A549 (cell line): ENCODE data around the gene TP73. TPM values are rescaled to one million over a fixed set of nuclear protein-coding genes. Genes with fewer than 3 reads are reported as not detected.

Source experiments
- ATAC-seq, 2 experiments: fragments of 200-7000 bp in 1 of 2; fragments of >200 bp in 1 of 2; cut with Nextera tagmentation in 1 of 2; cut with Tn5 transposase in 1 of 2; 3 replicates each; pipeline versions ENCODE4 v1.8.0 to v1.9.1; 2018 to 2020; ENCODE audit warnings: mild to moderate bottlenecking in 1 of 2, moderate library complexity in 1 of 2
- CTCF ChIA-PET: fragments of 300-600 bp; sonication (Branson Sonifier 250); formaldehyde crosslinking; extraction: SDS; loops from one replicate; lab custom pipeline; 2021; ENCODE audit warnings: antibody characterized with exemption, inconsistent platforms; lab: Yijun Ruan, JAX
- POLR2A ChIA-PET: fragments of 350-600 bp; formaldehyde crosslinking; extraction: SDS; loops from one replicate; lab custom pipeline; 2021; ENCODE audit warnings: antibody characterized with exemption, inconsistent platforms; lab: Yijun Ruan, JAX
- DNase-seq, 2 experiments: peaks; one replicate each; pipeline versions ENCODE4 v3.0.0 to v3.0.0-alpha.2; 2011 to 2016; ENCODE audit warnings: low read depth in 1 of 2, low spot score in 1 of 2
- FAIRE-seq: peaks from 2 replicates; lab custom pipeline; 2011; peaks lifted over from hg19 to GRCh38; lab: Jason Lieb, UNC
- H3K27ac ChIP-seq, 2 experiments: fragments of >200 bp; sonication (Bioruptor Twin); formaldehyde crosslinking; 3 replicates each; pipeline ENCODE4 v1.5.1; 2016 to 2017
- H3K4me1 ChIP-seq: fragments of >200 bp; sonication (Bioruptor Twin); formaldehyde crosslinking; 3 replicates; pipeline ENCODE4 v1.6.1; 2016
- H3K4me2 ChIP-seq: fragments of >200 bp; sonication (Bioruptor Twin); formaldehyde crosslinking; 3 replicates; pipeline ENCODE4 v1.6.1; 2016
- H3K4me3 ChIP-seq: fragments of >200 bp; sonication (Bioruptor Twin); formaldehyde crosslinking; 3 replicates; pipeline ENCODE4 v1.5.1; 2016
- H3K9me3 ChIP-seq: fragments of >200 bp; sonication (Bioruptor Twin); formaldehyde crosslinking; 3 replicates; pipeline ENCODE4 v1.6.1; 2016
- CBX2 ChIP-seq: fragments of 200-600 bp; sonication (generic); IDR thresholded peaks from 2 replicates; pipeline ENCODE4 v1.6.1; 2016; ENCODE audit warnings: low read depth, mild to moderate bottlenecking, borderline replicate concordance
- CHD2 ChIP-seq: fragments of 150-350 bp; IDR thresholded peaks from 2 replicates; pipeline ENCODE4 v1.6.1; 2014; ENCODE audit warnings: low read length; ENCODE audit not compliant: partially characterized antibody
- FOSB ChIP-seq: fragments of 250-450 bp; sonication (Bioruptor Pico); IDR thresholded peaks from 2 replicates; pipeline ENCODE4 v1.5.0; 2020; ENCODE audit warnings: mild to moderate bottlenecking, moderate library complexity
- HDAC2 ChIP-seq: fragments of 200-600 bp; sonication (generic); IDR thresholded peaks from 2 replicates; pipeline ENCODE4 v1.6.1; 2016
- HOXB13 ChIP-seq: fragments of 250-450 bp; sonication (Bioruptor Pico); IDR thresholded peaks from 2 replicates; pipeline ENCODE4 v1.5.0; 2020; ENCODE audit warnings: low read depth, mild to moderate bottlenecking, moderate library complexity
- MYC ChIP-seq: IDR thresholded peaks from 2 replicates; pipeline ENCODE4 v1.6.1; 2012; ENCODE audit warnings: mild to moderate bottlenecking, inconsistent platforms, low read length, improper control_type of control experiment, borderline replicate concordance
- NPAS2 ChIP-seq: fragments of 250-450 bp; sonication (Bioruptor Pico); IDR thresholded peaks from 2 replicates; pipeline ENCODE4 v1.8.0; 2022; ENCODE audit warnings: mild to moderate bottlenecking, moderate library complexity, borderline replicate concordance
- RCOR1 ChIP-seq: fragments of 150-350 bp; IDR thresholded peaks from 2 replicates; pipeline ENCODE4 v1.6.1; 2014; ENCODE audit warnings: antibody characterized with exemption, low read length, low read depth
- RFX5 ChIP-seq: fragments of 450-650 bp; IDR thresholded peaks from 2 replicates; pipeline ENCODE4 v1.7.1; 2014; ENCODE audit warnings: antibody characterized with exemption, mild to moderate bottlenecking, moderate library complexity
- RNF2 ChIP-seq: fragments of 200-600 bp; sonication (generic); IDR thresholded peaks from 2 replicates; pipeline ENCODE4 v1.6.1; 2016; ENCODE audit warnings: low read depth, mild to moderate bottlenecking, antibody characterized with exemption, moderate library complexity, borderline replicate concordance
- SREBF2 ChIP-seq: fragments of 450-650 bp; IDR thresholded peaks from 2 replicates; pipeline ENCODE4 v1.6.1; 2014; ENCODE audit warnings: mild to moderate bottlenecking, moderate library complexity
- TFCP2L1 ChIP-seq: fragments of 250-450 bp; sonication (Bioruptor Pico); IDR thresholded peaks from 2 replicates; pipeline ENCODE4 v1.5.0; 2021; ENCODE audit warnings: mild to moderate bottlenecking
- ZSCAN20 ChIP-seq: fragments of 250-450 bp; sonication (Bioruptor Pico); IDR thresholded peaks from 2 replicates; pipeline ENCODE4 v1.8.0; 2022; ENCODE audit warnings: mild to moderate bottlenecking, moderate library complexity
- WGBS: methylation state at CpG from one replicate; pipeline ENCODE4 v1.1.6; 2017; ENCODE audit errors: missing lambda C conversion rate; 5-methylcytosine and 5-hydroxymethylcytosine counted together
- polyA plus RNA-seq, 4 experiments: library from polyadenylated mRNA; depleted of rRNA in 3 of 4; stranded (reverse); fragments of >200 nt; fragmentation: RNase III in 1 of 4; extraction: RNeasy Plus Mini Kit Qiagen cat#74134 plus additional on column Dnase treatment in 1 of 4; gene quantifications; 2 replicates in 3 of 4; 3 replicates in 1 of 4; pipeline ENCODE4 v1.2.3, GENCODE V29; 2011 to 2017
- TF ChIP-seq, protein P1 (sequence below): fragments of 150-350 bp; IDR thresholded peaks from 2 replicates; pipeline ENCODE4 v1.6.1; 2014; ENCODE audit warnings: low read depth, mild to moderate bottlenecking, low read length
- TF ChIP-seq, protein P2 (sequence below): fragments of 250-450 bp; sonication (Bioruptor Pico); IDR thresholded peaks from 2 replicates; pipeline ENCODE4 v1.5.0; 2020; ENCODE audit warnings: low read depth, mild to moderate bottlenecking, moderate library complexity
- TF ChIP-seq, protein P3 (sequence below): fragments of 450-650 bp; IDR thresholded peaks from 2 replicates; pipeline ENCODE4 v1.6.1; 2014; ENCODE audit warnings: antibody characterized with exemption
- TF ChIP-seq, protein P4 (sequence below): fragments of 200-600 bp; sonication (generic); IDR thresholded peaks from 2 replicates; pipeline ENCODE4 v1.6.1; 2016; ENCODE audit warnings: antibody characterized with exemption, mild to moderate bottlenecking, moderate library complexity

Gene TP73
- polyA plus RNA-seq, 2 of the 4 experiments (the other 2 are of a cell fraction) = 0.01 to 0.25 TPM

GRCh38 chr1:3692598-3692997, 40.3 kb downstream of the TP73 start:
- Histone ChIP-seq H3K4me2 (no peak overlapping the region), H3K4me3 (no peak overlapping the region), H3K9me3 (no peaks in the 10 kb centered on the region), H3K27ac (no peak overlapping the region), H3K4me1 (no peaks in the 10 kb centered on the region; the same call in 2 of the 3 replicates)
- FAIRE-seq (no peak), ATAC-seq (no peak), DNase-seq (no peak)
- TF ChIP-seq RNF2 (no peak), TFCP2L1 (CRISPR knock-in tag) (no peak), SREBF2 (no peak), RCOR1 (no peak), NPAS2 (CRISPR knock-in tag) (no peak), CHD2 (no peak)
- TF ChIP-seq, protein P1, sequence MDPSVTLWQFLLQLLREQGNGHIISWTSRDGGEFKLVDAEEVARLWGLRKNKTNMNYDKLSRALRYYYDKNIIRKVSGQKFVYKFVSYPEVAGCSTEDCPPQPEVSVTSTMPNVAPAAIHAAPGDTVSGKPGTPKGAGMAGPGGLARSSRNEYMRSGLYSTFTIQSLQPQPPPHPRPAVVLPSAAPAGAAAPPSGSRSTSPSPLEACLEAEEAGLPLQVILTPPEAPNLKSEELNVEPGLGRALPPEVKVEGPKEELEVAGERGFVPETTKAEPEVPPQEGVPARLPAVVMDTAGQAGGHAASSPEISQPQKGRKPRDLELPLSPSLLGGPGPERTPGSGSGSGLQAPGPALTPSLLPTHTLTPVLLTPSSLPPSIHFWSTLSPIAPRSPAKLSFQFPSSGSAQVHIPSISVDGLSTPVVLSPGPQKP = no peak
- TF ChIP-seq, protein P2, sequence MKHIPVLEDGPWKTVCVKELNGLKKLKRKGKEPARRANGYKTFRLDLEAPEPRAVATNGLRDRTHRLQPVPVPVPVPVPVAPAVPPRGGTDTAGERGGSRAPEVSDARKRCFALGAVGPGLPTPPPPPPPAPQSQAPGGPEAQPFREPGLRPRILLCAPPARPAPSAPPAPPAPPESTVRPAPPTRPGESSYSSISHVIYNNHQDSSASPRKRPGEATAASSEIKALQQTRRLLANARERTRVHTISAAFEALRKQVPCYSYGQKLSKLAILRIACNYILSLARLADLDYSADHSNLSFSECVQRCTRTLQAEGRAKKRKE (CRISPR knock-in tag) = no peak
- WGBS = no CpG with 5 or more reads among the region's 13 CpGs
- ChIA-PET CTCF (interaction anchor here (2.2 kb wide), 1 partner anchor 34 kb away, joined by 6 read pairs; no protein-coding TSS in a partner anchor), POLR2A (no interaction called here)

DNA sequence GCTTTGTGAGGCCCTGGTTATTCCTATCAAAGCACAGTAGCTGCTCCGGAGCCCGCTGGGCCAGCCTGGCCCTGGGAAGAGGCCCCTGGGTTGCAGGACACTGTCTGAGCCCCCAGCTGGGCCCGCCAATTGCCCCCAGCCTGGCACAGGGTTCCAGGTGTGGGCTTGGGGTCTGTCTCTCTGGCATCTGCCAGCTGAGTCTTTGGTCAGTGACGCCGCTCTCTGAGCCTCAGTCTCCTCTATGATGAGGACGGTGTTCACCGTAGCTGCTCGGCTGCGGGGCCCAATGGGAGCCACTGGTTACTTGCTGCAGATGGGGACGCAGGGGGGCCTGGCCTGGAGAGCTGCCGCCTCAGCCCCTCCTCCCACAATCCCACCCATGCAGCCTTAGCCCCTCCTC, 41.0 kb downstream of the TP73 start:
- Histone ChIP-seq H3K4me3 (no peak overlapping the region), H3K27ac (no peak overlapping the region), H3K9me3 (no peaks in the 10 kb centered on the region), H3K4me1 (no peaks in the 10 kb centered on the region; the same call in 2 of the 3 replicates), H3K4me2 (no peak overlapping the region)
- DNase-seq (no peak), ATAC-seq (no peak), FAIRE-seq (no peak)
- TF ChIP-seq, protein P2 (CRISPR knock-in tag) = no peak
- TF ChIP-seq, protein P3, sequence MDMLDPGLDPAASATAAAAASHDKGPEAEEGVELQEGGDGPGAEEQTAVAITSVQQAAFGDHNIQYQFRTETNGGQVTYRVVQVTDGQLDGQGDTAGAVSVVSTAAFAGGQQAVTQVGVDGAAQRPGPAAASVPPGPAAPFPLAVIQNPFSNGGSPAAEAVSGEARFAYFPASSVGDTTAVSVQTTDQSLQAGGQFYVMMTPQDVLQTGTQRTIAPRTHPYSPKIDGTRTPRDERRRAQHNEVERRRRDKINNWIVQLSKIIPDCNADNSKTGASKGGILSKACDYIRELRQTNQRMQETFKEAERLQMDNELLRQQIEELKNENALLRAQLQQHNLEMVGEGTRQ = no peak
- TF ChIP-seq FOSB (CRISPR knock-in tag) = no peak
- TF ChIP-seq, protein P4, sequence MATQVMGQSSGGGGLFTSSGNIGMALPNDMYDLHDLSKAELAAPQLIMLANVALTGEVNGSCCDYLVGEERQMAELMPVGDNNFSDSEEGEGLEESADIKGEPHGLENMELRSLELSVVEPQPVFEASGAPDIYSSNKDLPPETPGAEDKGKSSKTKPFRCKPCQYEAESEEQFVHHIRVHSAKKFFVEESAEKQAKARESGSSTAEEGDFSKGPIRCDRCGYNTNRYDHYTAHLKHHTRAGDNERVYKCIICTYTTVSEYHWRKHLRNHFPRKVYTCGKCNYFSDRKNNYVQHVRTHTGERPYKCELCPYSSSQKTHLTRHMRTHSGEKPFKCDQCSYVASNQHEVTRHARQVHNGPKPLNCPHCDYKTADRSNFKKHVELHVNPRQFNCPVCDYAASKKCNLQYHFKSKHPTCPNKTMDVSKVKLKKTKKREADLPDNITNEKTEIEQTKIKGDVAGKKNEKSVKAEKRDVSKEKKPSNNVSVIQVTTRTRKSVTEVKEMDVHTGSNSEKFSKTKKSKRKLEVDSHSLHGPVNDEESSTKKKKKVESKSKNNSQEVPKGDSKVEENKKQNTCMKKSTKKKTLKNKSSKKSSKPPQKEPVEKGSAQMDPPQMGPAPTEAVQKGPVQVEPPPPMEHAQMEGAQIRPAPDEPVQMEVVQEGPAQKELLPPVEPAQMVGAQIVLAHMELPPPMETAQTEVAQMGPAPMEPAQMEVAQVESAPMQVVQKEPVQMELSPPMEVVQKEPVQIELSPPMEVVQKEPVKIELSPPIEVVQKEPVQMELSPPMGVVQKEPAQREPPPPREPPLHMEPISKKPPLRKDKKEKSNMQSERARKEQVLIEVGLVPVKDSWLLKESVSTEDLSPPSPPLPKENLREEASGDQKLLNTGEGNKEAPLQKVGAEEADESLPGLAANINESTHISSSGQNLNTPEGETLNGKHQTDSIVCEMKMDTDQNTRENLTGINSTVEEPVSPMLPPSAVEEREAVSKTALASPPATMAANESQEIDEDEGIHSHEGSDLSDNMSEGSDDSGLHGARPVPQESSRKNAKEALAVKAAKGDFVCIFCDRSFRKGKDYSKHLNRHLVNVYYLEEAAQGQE = no peak
- TF ChIP-seq HDAC2 = no peak
- no peak for TF ChIP-seq CBX2
- no peak for TF ChIP-seq ZSCAN20 (CRISPR knock-in tag)
- TF ChIP-seq HOXB13 (CRISPR knock-in tag) = no peak
- TF ChIP-seq RFX5 = no peak
- no peak for TF ChIP-seq MYC
- ChIA-PET POLR2A (no interaction called here), CTCF (interaction anchor here (2.2 kb wide), 1 partner anchor 34 kb away, joined by 6 read pairs; no protein-coding TSS in a partner anchor)
- WGBS = 54% methylated on average over 5 of the region's 11 CpGs
